ENCODE measurements around the gene NSUN6. TPM values are rescaled to one million over a fixed set of nuclear protein-coding genes. Genes with fewer than 3 reads are reported as not detected.

The NSUN6 gene
- polyA plus RNA-seq, 2 donors, result 3.8 to 5.6 TPM

- H3K27me3 ChIP-seq (ENCODE audit: control insufficient read depth in 1 of 2, insufficient read depth in 2 of 2, low read length in 2 of 2), result no peaks in the 10 kb centered on the region
- no peaks in the 10 kb centered on the region for H3K9me3 ChIP-seq (ENCODE audit: control insufficient read depth in 2 of 2, insufficient read depth in 1 of 2, low read depth in 1 of 2, low read length in 1 of 2)
- 79 to 88% methylated on average over 19 of the region's 19 CpGs for WGBS, 2 donors
- H3K36me3 ChIP-seq (ENCODE audit: control insufficient read depth in 2 of 2, insufficient read depth in 2 of 2, low read length in 1 of 2), result no peaks in the 10 kb centered on the region
- H3K4me1 ChIP-seq (ENCODE audit: control insufficient read depth in 2 of 2, insufficient read depth in 2 of 2, low read length in 1 of 2), result peaks cover 0 to 6% of the 10 kb centered on the region in 2 donors
- H3K27ac ChIP-seq (ENCODE audit: low read depth in 2 of 2, low read length in 1 of 2), result no peak overlapping the region
- H3K4me3 ChIP-seq (ENCODE audit: low read depth in 1 of 2, low read length in 2 of 2), result peak overlapping the region in 1 of 2 donors; percentile 94
Measured at GRCh38 chr10:18660816-18661431, 9.5 kb upstream of the NSUN6 start.

GRCh38 chr10:18659819-18660535 lies 8.6 kb upstream of the NSUN6 start:
- peak overlapping the region; percentile 93 to 97 for H3K27ac ChIP-seq (ENCODE audit: low read depth in 2 of 2, low read length in 1 of 2)
- peaks cover 0 to 6% of the 10 kb centered on the region in 2 donors for H3K4me1 ChIP-seq (ENCODE audit: control insufficient read depth in 2 of 2, insufficient read depth in 2 of 2, low read length in 1 of 2)
- H3K36me3 ChIP-seq (ENCODE audit: control insufficient read depth in 2 of 2, insufficient read depth in 2 of 2, low read length in 1 of 2), result no peaks in the 10 kb centered on the region
- H3K27me3 ChIP-seq (ENCODE audit: control insufficient read depth in 1 of 2, insufficient read depth in 2 of 2, low read length in 2 of 2), result no peaks in the 10 kb centered on the region
- 0 to 1% methylated on average over 23 of the region's 23 CpGs for WGBS, 2 donors
- H3K9me3 ChIP-seq (ENCODE audit: control insufficient read depth in 2 of 2, insufficient read depth in 1 of 2, low read depth in 1 of 2, low read length in 1 of 2), result no peaks in the 10 kb centered on the region
- H3K4me3 ChIP-seq (ENCODE audit: low read depth in 1 of 2, low read length in 2 of 2), result peak overlapping the region; percentile 94

GRCh38 chr10:18659125-18659818 lies 7.9 kb upstream of the NSUN6 start, which contains the start of gene ARL5B:
ARL5B (plus strand) TSS chr10:18659431; CDS start chr10:18659638, 207 bp downstream.
- Histone ChIP-seq H3K4me1 (ENCODE audit: control insufficient read depth in 2 of 2, insufficient read depth in 2 of 2, low read length in 1 of 2) (peaks cover 0 to 6% of the 10 kb centered on the region in 2 donors), H3K27ac (ENCODE audit: low read depth in 2 of 2, low read length in 1 of 2) (peak within 1 kb of the TSS; percentile 93 to 97), H3K4me3 (ENCODE audit: low read depth in 1 of 2, low read length in 2 of 2) (peak within 1 kb of the TSS; percentile 94), H3K27me3 (ENCODE audit: control insufficient read depth in 1 of 2, insufficient read depth in 2 of 2, low read length in 2 of 2) (no peaks in the 10 kb centered on the region), H3K36me3 (ENCODE audit: control insufficient read depth in 2 of 2, insufficient read depth in 2 of 2, low read length in 1 of 2) (no peaks in the 10 kb centered on the region), H3K9me3 (ENCODE audit: control insufficient read depth in 2 of 2, insufficient read depth in 1 of 2, low read depth in 1 of 2, low read length in 1 of 2) (no peaks in the 10 kb centered on the region)
- WGBS, 2 donors, result 0% methylated on average over 72 of the region's 72 CpGs

GRCh38 chr10:18658271-18659124 lies 7.1 kb upstream of the NSUN6 start:
- Histone ChIP-seq H3K9me3 (ENCODE audit: control insufficient read depth in 2 of 2, insufficient read depth in 1 of 2, low read depth in 1 of 2, low read length in 1 of 2) (no peaks in the 10 kb centered on the region), H3K4me3 (ENCODE audit: low read depth in 1 of 2, low read length in 2 of 2) (peak overlapping the region; percentile 94), H3K27ac (ENCODE audit: low read depth in 2 of 2, low read length in 1 of 2) (peak overlapping the region; percentile 93 to 97), H3K27me3 (ENCODE audit: control insufficient read depth in 1 of 2, insufficient read depth in 2 of 2, low read length in 2 of 2) (no peaks in the 10 kb centered on the region), H3K36me3 (ENCODE audit: control insufficient read depth in 2 of 2, insufficient read depth in 2 of 2, low read length in 1 of 2) (no peaks in the 10 kb centered on the region), H3K4me1 (ENCODE audit: control insufficient read depth in 2 of 2, insufficient read depth in 2 of 2, low read length in 1 of 2) (peaks cover 0 to 6% of the 10 kb centered on the region in 2 donors)
- 14% methylated on average over 23 of the region's 23 CpGs for WGBS, 2 donors

GRCh38 chr10:18656724-18657123 lies 5.3 kb upstream of the NSUN6 start:
- no peak overlapping the region for H3K4me3 ChIP-seq (ENCODE audit: low read depth in 1 of 2, low read length in 2 of 2)
- no peaks in the 10 kb centered on the region for H3K36me3 ChIP-seq (ENCODE audit: control insufficient read depth in 2 of 2, insufficient read depth in 2 of 2, low read length in 1 of 2)
- no peaks in the 10 kb centered on the region for H3K27me3 ChIP-seq (ENCODE audit: control insufficient read depth in 1 of 2, insufficient read depth in 2 of 2, low read length in 2 of 2)
- 84 to 85% methylated on average over 3 of the region's 3 CpGs for WGBS, 2 donors
- no peaks in the 10 kb centered on the region for H3K9me3 ChIP-seq (ENCODE audit: control insufficient read depth in 2 of 2, insufficient read depth in 1 of 2, low read depth in 1 of 2, low read length in 1 of 2)
- no peak overlapping the region for H3K27ac ChIP-seq (ENCODE audit: low read depth in 2 of 2, low read length in 1 of 2)
- peaks cover 0 to 5% of the 10 kb centered on the region in 2 donors for H3K4me1 ChIP-seq (ENCODE audit: control insufficient read depth in 2 of 2, insufficient read depth in 2 of 2, low read length in 1 of 2)

- Histone ChIP-seq H3K36me3 (ENCODE audit: control insufficient read depth in 2 of 2, insufficient read depth in 2 of 2, low read length in 1 of 2) (no peaks in the 10 kb centered on the region), H3K4me3 (ENCODE audit: low read depth in 1 of 2, low read length in 2 of 2) (no peak overlapping the region)
- 91 to 94% methylated on average over 3 of the region's 3 CpGs for WGBS, 2 donors
Measured at GRCh38 chr10:18653112-18653511, 1.7 kb upstream of the NSUN6 start.

GRCh38 chr10:18650404-18650997 lies 886 bp downstream of the NSUN6 start:
- Histone ChIP-seq H3K4me3 (ENCODE audit: low read depth in 1 of 2, low read length in 2 of 2) (peak overlapping the region in 1 of 2 donors; percentile 96), H3K9me3 (ENCODE audit: control insufficient read depth in 2 of 2, insufficient read depth in 1 of 2, low read depth in 1 of 2, low read length in 1 of 2) (no peaks in the 10 kb centered on the region), H3K36me3 (ENCODE audit: control insufficient read depth in 2 of 2, insufficient read depth in 2 of 2, low read length in 1 of 2) (no peaks in the 10 kb centered on the region), H3K27ac (ENCODE audit: low read depth in 2 of 2, low read length in 1 of 2) (no peak overlapping the region), H3K27me3 (ENCODE audit: control insufficient read depth in 1 of 2, insufficient read depth in 2 of 2, low read length in 2 of 2) (no peaks in the 10 kb centered on the region), H3K4me1 (ENCODE audit: control insufficient read depth in 2 of 2, insufficient read depth in 2 of 2, low read length in 1 of 2) (peaks cover 0 to 2% of the 10 kb centered on the region in 2 donors)
- 6 to 7% methylated on average over 6 of the region's 6 CpGs for WGBS, 2 donors

More at GRCh38 chr10:18653112-18653511, 1.7 kb upstream of the NSUN6 start:
- Histone ChIP-seq H3K27ac (ENCODE audit: low read depth in 2 of 2, low read length in 1 of 2) (no peak overlapping the region), H3K27me3 (ENCODE audit: control insufficient read depth in 1 of 2, insufficient read depth in 2 of 2, low read length in 2 of 2) (no peaks in the 10 kb centered on the region), H3K9me3 (ENCODE audit: control insufficient read depth in 2 of 2, insufficient read depth in 1 of 2, low read depth in 1 of 2, low read length in 1 of 2) (no peaks in the 10 kb centered on the region), H3K4me1 (ENCODE audit: control insufficient read depth in 2 of 2, insufficient read depth in 2 of 2, low read length in 1 of 2) (peaks cover 0 to 2% of the 10 kb centered on the region in 2 donors)

GRCh38 chr10:18649364-18649959 lies 1.9 kb downstream of the NSUN6 start:
- WGBS, 2 donors, result 64 to 72% methylated on average over 7 of the region's 7 CpGs
- no peak overlapping the region for H3K27ac ChIP-seq (ENCODE audit: low read depth in 2 of 2, low read length in 1 of 2)
- H3K36me3 ChIP-seq (ENCODE audit: control insufficient read depth in 2 of 2, insufficient read depth in 2 of 2, low read length in 1 of 2), result no peaks in the 10 kb centered on the region
- no peaks in the 10 kb centered on the region for H3K9me3 ChIP-seq (ENCODE audit: control insufficient read depth in 2 of 2, insufficient read depth in 1 of 2, low read depth in 1 of 2, low read length in 1 of 2)
- no peak overlapping the region for H3K4me3 ChIP-seq (ENCODE audit: low read depth in 1 of 2, low read length in 2 of 2)
- H3K27me3 ChIP-seq (ENCODE audit: control insufficient read depth in 1 of 2, insufficient read depth in 2 of 2, low read length in 2 of 2), result no peaks in the 10 kb centered on the region
- peaks cover 0 to 2% of the 10 kb centered on the region in 2 donors for H3K4me1 ChIP-seq (ENCODE audit: control insufficient read depth in 2 of 2, insufficient read depth in 2 of 2, low read length in 1 of 2)

All from esophagus (tissue), 2 donors.